CD8-positive, alpha-beta memory T cell (primary cell): ENCODE measurements around the gene CLEC12A. TPM values are rescaled to one million over a fixed set of nuclear protein-coding genes. Genes with fewer than 3 reads are reported as not detected.
A peak's percentile ranks its signal among the peaks of the same experiment; 100 is the strongest.
"Not testable (repeated sequence)": the region's sequence is repeated elsewhere in the genome, so short reads cannot be mapped to it uniquely, and the experiment has no call there.

ENCODE experiments used
- CTCF ChIA-PET: fragments of 350-600 bp; sonication (Branson Sonifier 250); formaldehyde crosslinking; loops from one replicate; lab custom pipeline; 2021; ENCODE audit warnings: antibody characterized with exemption; lab: Charles Lee
- POLR2A ChIA-PET: fragments of 350-600 bp; sonication (Branson Sonifier 250); formaldehyde crosslinking; loops from one replicate; lab custom pipeline; 2021; ENCODE audit warnings: antibody characterized with exemption; lab: Charles Lee
- DNase-seq, 5 donors: peaks; one replicate each; pipeline versions ENCODE4 v3.0.0 to v3.0.0-alpha.2; 2020 to 2022; ENCODE audit warnings: mixed read lengths in 1 of 5
- H3K27ac ChIP-seq: one replicate; pipeline ENCODE4 v1.7.0; 2013; ENCODE audit warnings: low read depth, mild to moderate bottlenecking, low read length, moderate library complexity
- H3K27me3 ChIP-seq: 2 replicates; pipeline ENCODE4 v1.7.0; 2013; ENCODE audit warnings: low read length, mild to moderate bottlenecking; ENCODE audit not compliant: insufficient read depth, poor library complexity, severe bottlenecking
- H3K36me3 ChIP-seq: 2 replicates; pipeline ENCODE4 v1.7.0; 2013; ENCODE audit warnings: mild to moderate bottlenecking, low read length, moderate library complexity; ENCODE audit not compliant: insufficient read depth
- H3K4me1 ChIP-seq: 2 replicates; pipeline ENCODE4 v1.7.0; 2013; ENCODE audit warnings: mild to moderate bottlenecking, low read length, moderate library complexity; ENCODE audit not compliant: insufficient read depth
- H3K4me3 ChIP-seq: 2 replicates; pipeline ENCODE4 v1.7.0; 2013; ENCODE audit warnings: mild to moderate bottlenecking, low read length
- H3K9me3 ChIP-seq: 2 replicates; pipeline ENCODE4 v1.7.0; 2013; ENCODE audit warnings: mild to moderate bottlenecking, low read length
- H3K27ac Mint-ChIP-seq, 8 donors: one replicate each; pipeline ENCODE4 v1.8.0; 2020 to 2021; ENCODE audit warnings: mixed read lengths in 8 of 8, mild to moderate bottlenecking in 6 of 8, inconsistent platforms in 3 of 8, moderate library complexity in 3 of 8
- H3K27me3 Mint-ChIP-seq, 2 donors: one replicate each; pipeline ENCODE4 v1.8.0; 2020 to 2021; ENCODE audit warnings: mixed read lengths in 2 of 2, mild to moderate bottlenecking in 1 of 2, moderate library complexity in 1 of 2
- H3K36me3 Mint-ChIP-seq, 3 donors: one replicate each; pipeline ENCODE4 v1.8.0; 2020 to 2021; ENCODE audit warnings: mixed read lengths in 3 of 3, inconsistent platforms in 1 of 3, mild to moderate bottlenecking in 1 of 3
- H3K4me1 Mint-ChIP-seq, 3 donors: one replicate each; pipeline ENCODE4 v1.8.0; 2020 to 2021; ENCODE audit warnings: mixed read lengths in 3 of 3, inconsistent platforms in 1 of 3, mild to moderate bottlenecking in 1 of 3
- H3K4me3 Mint-ChIP-seq, 7 donors: one replicate each; pipeline ENCODE4 v1.8.0; 2020 to 2021; ENCODE audit warnings: mixed read lengths in 7 of 7, mild to moderate bottlenecking in 6 of 7, moderate library complexity in 4 of 7, inconsistent platforms in 2 of 7
- H3K9me3 Mint-ChIP-seq, 5 donors: one replicate each; pipeline ENCODE4 v1.8.0; 2020 to 2022; ENCODE audit warnings: mixed read lengths in 5 of 5, mild to moderate bottlenecking in 3 of 5, moderate library complexity in 2 of 5, inconsistent platforms in 1 of 5
- polyA plus RNA-seq: library from polyadenylated mRNA; unstranded; fragments of 300-500 nt; fragmentation: Illumina TruSeq; gene quantifications from one replicate; pipeline ENCODE4 v1.2.3, GENCODE V29; 2021
- total RNA-seq, 2 experiments: library from RNA; stranded (reverse); gene quantifications; one replicate each; pipeline ENCODE4 v1.2.3, GENCODE V29; 2021

CLEC12A gene
- total and polyA plus RNA-seq, 3 experiments from 2014 or later, result not detected

DNA sequence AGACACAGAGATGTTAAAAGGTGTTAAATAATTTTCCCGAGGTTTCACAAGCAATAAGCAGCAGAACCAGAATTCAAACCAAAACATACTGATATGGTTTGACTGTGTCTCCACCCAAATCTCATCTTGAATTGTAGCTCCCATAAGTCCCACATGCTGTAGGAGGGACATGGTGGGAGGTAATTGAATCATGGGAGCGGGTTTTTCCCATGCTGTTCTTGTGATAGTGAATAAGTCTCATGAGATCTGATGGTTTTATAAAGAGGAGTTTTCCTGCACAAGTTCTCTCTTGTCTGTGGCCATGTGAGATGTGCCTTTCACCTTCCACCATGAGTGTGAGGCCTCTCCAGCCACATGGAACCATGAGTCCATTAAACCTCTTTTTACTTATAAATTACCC, 3.5 kb downstream of the CLEC12A start:
- H3K27me3 Mint-ChIP-seq, result peaks cover 7 to 30% of the 10 kb centered on the region in 2 donors
- DNase-seq, H3K27ac Mint-ChIP-seq, H3K36me3 ChIP-seq, H3K9me3 ChIP-seq, POLR2A ChIA-PET, H3K4me3 Mint-ChIP-seq, H3K4me1 Mint-ChIP-seq, CTCF ChIA-PET, H3K27ac ChIP-seq, H3K4me3 ChIP-seq, H3K4me1 ChIP-seq, H3K27me3 ChIP-seq: not testable (repeated sequence)
- H3K36me3 Mint-ChIP-seq, result peaks cover 0 to 33% (median 3%) of the 10 kb centered on the region in 3 donors
- H3K9me3 Mint-ChIP-seq, result peaks cover 3 to 10% (median 8%) of the 10 kb centered on the region in 5 donors

DNA sequence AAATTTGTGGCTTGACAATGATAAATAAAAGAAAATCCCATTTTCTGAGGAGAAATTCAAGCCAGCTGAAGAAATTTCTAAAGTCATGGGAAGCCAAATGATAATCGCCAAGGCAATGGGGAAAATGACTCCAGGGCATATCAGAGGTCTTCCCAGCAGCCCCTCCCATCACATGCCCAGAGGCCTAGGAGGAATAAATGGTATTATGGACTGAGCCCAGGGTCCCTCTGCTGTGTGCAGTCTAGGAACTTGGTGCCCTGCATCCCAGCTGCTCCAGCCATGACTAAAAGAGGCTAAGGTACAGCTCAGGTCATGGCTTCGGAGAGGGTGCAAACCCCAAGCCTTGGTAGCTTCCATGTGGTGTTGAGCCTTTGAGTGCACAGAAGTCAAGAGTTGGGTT, 4.4 kb downstream of the CLEC12A start:
- Mint-ChIP-seq H3K4me1 (no peaks in the 10 kb centered on the region), H3K27me3 (peaks cover 12 to 36% of the 10 kb centered on the region in 2 donors), H3K9me3 (peaks cover 3 to 10% (median 8%) of the 10 kb centered on the region in 5 donors), H3K27ac (no peak overlapping the region), H3K4me3 (no peak overlapping the region), H3K36me3 (peaks cover 0 to 33% (median 3%) of the 10 kb centered on the region in 3 donors)
- Histone ChIP-seq H3K4me1 (no peaks in the 10 kb centered on the region), H3K9me3 (no peaks in the 10 kb centered on the region), H3K4me3 (no peak overlapping the region), H3K27me3 (no peaks in the 10 kb centered on the region), H3K36me3 (no peaks in the 10 kb centered on the region), H3K27ac (no peak overlapping the region)
- DNase-seq, result no peak
- POLR2A ChIA-PET, result no interaction called here
- CTCF ChIA-PET, result no interaction called here

- CTCF ChIA-PET, H3K9me3 ChIP-seq, H3K27me3 ChIP-seq, H3K4me1 ChIP-seq, H3K36me3 ChIP-seq, H3K27ac Mint-ChIP-seq, H3K27ac ChIP-seq, H3K4me3 Mint-ChIP-seq, DNase-seq, POLR2A ChIA-PET, H3K4me1 Mint-ChIP-seq, H3K4me3 ChIP-seq: not testable (repeated sequence)
- H3K9me3 Mint-ChIP-seq, result peaks cover 3 to 10% (median 8%) of the 10 kb centered on the region in 5 donors
- peaks cover 0 to 33% (median 3%) of the 10 kb centered on the region in 3 donors for H3K36me3 Mint-ChIP-seq
- H3K27me3 Mint-ChIP-seq, result peaks cover 12 to 36% of the 10 kb centered on the region in 2 donors
Measured at GRCh38 chr12:9976626-9977025, 5.4 kb downstream of the CLEC12A start.

GRCh38 chr12:9977916-9978315, 6.7 kb downstream of the CLEC12A start:
- no peak overlapping the region for H3K27ac ChIP-seq
- ChIA-PET CTCF (no interaction called here), POLR2A (no interaction called here)
- DNase-seq, result no peak
- Mint-ChIP-seq H3K36me3 (peaks cover 0 to 33% (median 3%) of the 10 kb centered on the region in 3 donors), H3K27me3 (peaks cover 12 to 36% of the 10 kb centered on the region in 2 donors), H3K27ac (no peak overlapping the region), H3K4me3 (no peak overlapping the region), H3K9me3 (peaks cover 3 to 10% (median 8%) of the 10 kb centered on the region in 5 donors), H3K4me1 (no peaks in the 10 kb centered on the region)
- no peaks in the 10 kb centered on the region for H3K27me3 ChIP-seq
- no peaks in the 10 kb centered on the region for H3K4me1 ChIP-seq
- H3K9me3 ChIP-seq, result no peaks in the 10 kb centered on the region
- no peak overlapping the region for H3K4me3 ChIP-seq
- no peaks in the 10 kb centered on the region for H3K36me3 ChIP-seq

DNA sequence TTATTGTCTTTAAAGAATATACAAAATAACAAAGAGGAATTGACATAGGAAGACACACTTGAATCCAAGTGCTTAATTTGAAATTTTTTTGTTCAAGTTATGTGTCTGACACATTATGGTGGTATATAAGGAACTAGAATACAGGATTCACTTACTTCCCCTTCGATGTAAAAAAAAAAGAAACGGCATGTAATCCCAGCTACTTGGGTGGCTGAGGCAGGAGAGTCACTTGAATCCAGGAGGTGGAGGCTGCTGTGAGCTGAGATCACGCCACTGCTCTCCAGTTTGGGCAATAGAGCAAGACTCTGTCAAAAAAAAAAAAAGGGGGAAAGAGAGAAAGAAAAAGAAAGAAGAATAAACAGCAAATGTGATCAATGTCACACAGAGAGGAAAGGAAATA, 8.9 kb downstream of the CLEC12A start:
- Histone ChIP-seq H3K36me3 (no peaks in the 10 kb centered on the region), H3K27ac (no peak overlapping the region), H3K9me3 (no peaks in the 10 kb centered on the region), H3K4me3 (no peak overlapping the region), H3K4me1 (no peaks in the 10 kb centered on the region), H3K27me3 (no peaks in the 10 kb centered on the region)
- Mint-ChIP-seq H3K27me3 (peaks cover 8 to 32% of the 10 kb centered on the region in 2 donors), H3K4me3 (no peak overlapping the region), H3K27ac (no peak overlapping the region), H3K4me1 (no peaks in the 10 kb centered on the region), H3K36me3 (peaks cover 0 to 23% (median 3%) of the 10 kb centered on the region in 3 donors), H3K9me3 (peaks cover 3 to 8% (median 7%) of the 10 kb centered on the region in 5 donors)
- no peak for DNase-seq
- POLR2A ChIA-PET, result interaction anchor here (0.7 kb wide), 1 partner anchor 131 kb away, joined by 3 read pairs; no protein-coding TSS in a partner anchor
- CTCF ChIA-PET, result no interaction called here

GRCh38 chr12:9991876-9992275, 20.7 kb downstream of the CLEC12A start:
- Histone ChIP-seq H3K36me3 (no peaks in the 10 kb centered on the region), H3K9me3 (no peaks in the 10 kb centered on the region), H3K27ac (no peak overlapping the region), H3K4me1 (no peaks in the 10 kb centered on the region), H3K4me3 (no peak overlapping the region), H3K27me3 (no peaks in the 10 kb centered on the region)
- H3K4me1 Mint-ChIP-seq, result peaks cover 0 to 6% (median 0%) of the 10 kb centered on the region in 3 donors
- POLR2A ChIA-PET, result no interaction called here
- no peak overlapping the region for H3K27ac Mint-ChIP-seq
- no peak overlapping the region for H3K4me3 Mint-ChIP-seq
- no peak for DNase-seq
- H3K9me3 Mint-ChIP-seq, result no peaks in the 10 kb centered on the region
- peaks cover 0 to 8% (median 0%) of the 10 kb centered on the region in 3 donors for H3K36me3 Mint-ChIP-seq
- H3K27me3 Mint-ChIP-seq, result peaks cover 13 to 65% of the 10 kb centered on the region in 2 donors
- CTCF ChIA-PET, result no interaction called here

- peaks cover 13 to 65% of the 10 kb centered on the region in 2 donors for H3K27me3 Mint-ChIP-seq
- POLR2A ChIA-PET, result no interaction called here
Measured at GRCh38 chr12:9992296-9992695, 21.1 kb downstream of the CLEC12A start.

GRCh38 chr12:9999016-9999415, 27.8 kb downstream of the CLEC12A start, which contains the start of gene CLEC1B:
CLEC1B (minus strand) TSS chr12:9999121; CDS start chr12:9999100, 21 bp downstream.
- H3K27ac Mint-ChIP-seq, result peak within 1 kb of the TSS in 1 of 8 donors; percentile 38
- no peaks in the 10 kb centered on the region for H3K9me3 ChIP-seq
- peaks cover 4 to 32% of the 10 kb centered on the region in 2 donors for H3K27me3 Mint-ChIP-seq
- no peaks in the 10 kb centered on the region for H3K27me3 ChIP-seq
- no peak within 1 kb of the TSS for H3K4me3 ChIP-seq
- DNase-seq, result no peak
- no peaks in the 10 kb centered on the region for H3K9me3 Mint-ChIP-seq
- ChIA-PET POLR2A (no interaction called here), CTCF (no interaction called here)
- H3K36me3 Mint-ChIP-seq, result no peaks in the 10 kb centered on the region
- H3K36me3 ChIP-seq, result no peaks in the 10 kb centered on the region
- H3K4me1 ChIP-seq, result no peaks in the 10 kb centered on the region
- H3K4me3 Mint-ChIP-seq, result no peak within 1 kb of the TSS
- no peak within 1 kb of the TSS for H3K27ac ChIP-seq
- H3K4me1 Mint-ChIP-seq, result peaks cover 0 to 6% (median 0%) of the 10 kb centered on the region in 3 donors

More at GRCh38 chr12:9992296-9992695, 21.1 kb downstream of the CLEC12A start:
- Histone ChIP-seq H3K4me3 (no peak overlapping the region), H3K36me3 (no peaks in the 10 kb centered on the region), H3K9me3 (no peaks in the 10 kb centered on the region), H3K27me3 (no peaks in the 10 kb centered on the region), H3K4me1 (no peaks in the 10 kb centered on the region), H3K27ac (no peak overlapping the region)
- H3K9me3 Mint-ChIP-seq, result no peaks in the 10 kb centered on the region
- H3K4me3 Mint-ChIP-seq, result no peak overlapping the region
- no peak overlapping the region for H3K27ac Mint-ChIP-seq
- peaks cover 0 to 8% (median 0%) of the 10 kb centered on the region in 3 donors for H3K36me3 Mint-ChIP-seq
- no peak for DNase-seq
- H3K4me1 Mint-ChIP-seq, result peaks cover 0 to 6% (median 0%) of the 10 kb centered on the region in 3 donors
- CTCF ChIA-PET, result no interaction called here
